22Rv1 (cell line): Measurements from ENCODE around the gene AMPD3.

Source experiments
- ZFX ChIP-seq: fragments of 450-650 bp; IDR thresholded peaks from 2 replicates; pipeline ENCODE4 v1.6.1; 2017; ENCODE audit warnings: antibody characterized with exemption, borderline replicate concordance
- TF ChIP-seq, protein P1 (sequence below): fragments of 450-650 bp; IDR thresholded peaks from 2 replicates; pipeline ENCODE4 v1.5.1; 2017; ENCODE audit warnings: mild to moderate bottlenecking

DNA sequence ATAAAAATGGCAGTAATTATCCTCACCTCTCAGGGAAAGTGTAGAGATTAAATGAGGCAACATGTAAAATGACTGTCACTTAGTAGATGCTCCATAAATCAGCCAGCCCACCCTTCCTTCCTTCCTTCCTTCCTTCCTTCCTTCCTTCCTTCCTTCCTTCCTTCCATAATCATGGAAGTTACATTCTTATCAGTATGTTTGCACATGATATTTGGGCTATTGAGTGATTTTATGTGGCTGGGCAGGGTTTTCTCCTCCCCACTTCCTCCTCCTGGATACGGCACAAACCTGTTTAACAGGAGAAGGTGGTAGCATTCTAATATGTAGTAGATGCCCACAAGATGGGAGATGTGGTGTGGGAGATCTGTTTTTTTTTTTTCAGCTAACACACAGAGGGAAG lies 101.5 kb downstream of the AMPD3 start:
- TF ChIP-seq, protein P1, sequence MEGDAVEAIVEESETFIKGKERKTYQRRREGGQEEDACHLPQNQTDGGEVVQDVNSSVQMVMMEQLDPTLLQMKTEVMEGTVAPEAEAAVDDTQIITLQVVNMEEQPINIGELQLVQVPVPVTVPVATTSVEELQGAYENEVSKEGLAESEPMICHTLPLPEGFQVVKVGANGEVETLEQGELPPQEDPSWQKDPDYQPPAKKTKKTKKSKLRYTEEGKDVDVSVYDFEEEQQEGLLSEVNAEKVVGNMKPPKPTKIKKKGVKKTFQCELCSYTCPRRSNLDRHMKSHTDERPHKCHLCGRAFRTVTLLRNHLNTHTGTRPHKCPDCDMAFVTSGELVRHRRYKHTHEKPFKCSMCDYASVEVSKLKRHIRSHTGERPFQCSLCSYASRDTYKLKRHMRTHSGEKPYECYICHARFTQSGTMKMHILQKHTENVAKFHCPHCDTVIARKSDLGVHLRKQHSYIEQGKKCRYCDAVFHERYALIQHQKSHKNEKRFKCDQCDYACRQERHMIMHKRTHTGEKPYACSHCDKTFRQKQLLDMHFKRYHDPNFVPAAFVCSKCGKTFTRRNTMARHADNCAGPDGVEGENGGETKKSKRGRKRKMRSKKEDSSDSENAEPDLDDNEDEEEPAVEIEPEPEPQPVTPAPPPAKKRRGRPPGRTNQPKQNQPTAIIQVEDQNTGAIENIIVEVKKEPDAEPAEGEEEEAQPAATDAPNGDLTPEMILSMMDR: no peak
- TF ChIP-seq ZFX: no peak
